HG03196 (cell line): Measurements from ENCODE around the gene IL37.
"Not testable (repeated sequence)": the region's sequence is repeated elsewhere in the genome, so short reads cannot be mapped to it uniquely, and the experiment has no call there.

Experiments
- ATAC-seq: cut with Tn5 transposase; IDR thresholded peaks from one replicate; pipeline ENCODE4 v1.9.1; 2021; ENCODE audit not compliant: unreplicated experiment

The IL37 gene

DNA sequence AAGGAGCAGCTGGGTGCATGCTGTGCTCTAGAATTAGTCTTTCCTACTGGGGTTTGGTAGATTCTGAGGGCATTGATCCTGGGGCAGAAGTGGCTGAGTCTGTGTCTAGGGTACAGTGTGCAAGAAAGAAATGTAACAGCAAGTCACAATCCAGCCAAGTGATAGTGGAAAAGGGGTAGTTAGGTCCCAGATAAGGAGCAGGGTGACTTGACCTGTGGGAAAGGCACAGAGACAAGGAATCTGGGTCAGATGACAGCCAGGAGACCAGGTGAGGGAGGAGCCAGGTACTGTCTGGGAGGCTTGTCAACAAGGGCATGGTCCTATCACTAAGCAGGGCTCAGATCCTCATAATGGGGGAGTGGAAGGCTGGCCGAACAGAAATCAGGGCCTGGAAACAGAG is 8.1 kb downstream of the IL37 start:
- ATAC-seq, result no peak

DNA sequence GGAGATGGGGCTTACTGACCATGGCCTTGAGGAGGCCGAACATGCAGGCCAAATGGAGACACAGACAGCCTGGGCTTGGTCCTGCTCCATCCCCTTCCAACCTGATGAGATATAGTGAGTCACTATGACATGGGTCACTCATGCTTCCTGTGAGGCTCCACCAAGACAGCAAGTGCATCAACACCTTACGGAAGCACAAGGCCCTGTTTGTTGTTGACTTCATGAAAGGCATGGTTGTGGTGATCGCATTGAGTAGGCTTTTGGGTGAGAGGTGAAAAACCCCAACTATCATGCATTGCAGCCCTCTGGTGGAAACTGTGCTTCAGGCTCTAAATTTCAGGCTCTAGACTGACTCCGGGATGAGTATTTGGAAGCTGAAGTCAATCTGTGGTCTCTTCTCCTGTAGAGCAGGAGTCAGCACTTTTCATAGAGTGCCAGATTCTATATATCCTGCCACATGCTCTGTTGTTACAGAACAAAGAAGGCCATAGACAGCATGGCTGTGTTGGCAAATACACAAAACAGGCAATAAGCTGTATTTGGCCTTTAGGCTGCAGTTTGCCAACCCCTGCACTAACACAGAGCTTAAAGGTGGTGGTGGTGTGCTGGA is 10.1 kb downstream of the IL37 start:
- no peak for ATAC-seq

DNA sequence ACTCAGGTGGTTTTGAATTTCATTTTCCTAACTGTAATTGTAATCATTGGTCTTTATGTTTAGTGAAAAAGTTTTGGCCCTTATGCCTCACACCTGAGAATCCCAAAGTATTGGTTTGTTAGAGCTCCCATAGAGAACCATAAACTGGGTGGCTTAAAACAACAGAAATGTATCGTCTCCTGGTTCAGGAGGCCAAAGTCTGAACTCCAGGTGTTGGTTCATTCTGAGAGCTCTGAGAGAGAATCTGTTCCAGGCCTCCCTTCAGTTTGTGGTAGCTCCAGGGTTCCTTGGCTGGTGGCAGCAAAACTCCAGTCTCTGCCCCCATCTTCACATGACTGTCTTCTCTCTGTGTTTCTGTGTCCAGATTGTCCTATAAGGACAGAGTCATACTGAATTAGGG is 11.0 kb downstream of the IL37 start:
- ATAC-seq, result no peak

DNA sequence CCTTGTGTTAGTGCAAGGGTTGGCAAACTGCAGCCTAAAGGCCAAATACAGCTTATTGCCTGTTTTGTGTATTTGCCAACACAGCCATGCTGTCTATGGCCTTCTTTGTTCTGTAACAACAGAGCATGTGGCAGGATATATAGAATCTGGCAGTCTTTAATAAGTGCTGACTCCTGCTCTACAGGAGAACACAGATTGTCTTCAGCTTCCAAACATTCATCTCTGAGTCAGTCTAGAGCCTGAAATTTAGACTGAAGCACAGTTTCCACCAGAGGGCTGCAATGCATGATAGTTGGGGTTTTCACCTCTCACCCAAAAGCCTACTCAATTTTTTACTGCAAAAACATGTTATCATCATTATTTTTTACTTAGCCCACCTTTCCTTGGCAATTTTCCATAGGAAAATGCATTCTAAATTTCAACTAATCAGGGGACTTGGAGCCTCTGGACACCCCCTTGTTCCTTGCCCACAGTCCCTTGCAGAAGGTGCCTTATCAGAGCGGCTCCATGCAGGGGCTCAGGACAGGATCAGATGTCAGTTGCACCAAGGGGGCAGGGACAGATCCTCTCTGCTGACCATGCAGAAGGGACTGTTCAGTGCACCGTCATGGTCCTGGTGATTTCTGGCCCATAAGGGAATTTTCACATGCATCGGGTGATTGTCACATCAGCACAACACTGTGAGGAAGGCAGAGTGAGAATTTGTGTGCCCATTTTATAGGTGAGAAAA is 12.4 kb downstream of the IL37 start:
- ATAC-seq, result no peak

DNA sequence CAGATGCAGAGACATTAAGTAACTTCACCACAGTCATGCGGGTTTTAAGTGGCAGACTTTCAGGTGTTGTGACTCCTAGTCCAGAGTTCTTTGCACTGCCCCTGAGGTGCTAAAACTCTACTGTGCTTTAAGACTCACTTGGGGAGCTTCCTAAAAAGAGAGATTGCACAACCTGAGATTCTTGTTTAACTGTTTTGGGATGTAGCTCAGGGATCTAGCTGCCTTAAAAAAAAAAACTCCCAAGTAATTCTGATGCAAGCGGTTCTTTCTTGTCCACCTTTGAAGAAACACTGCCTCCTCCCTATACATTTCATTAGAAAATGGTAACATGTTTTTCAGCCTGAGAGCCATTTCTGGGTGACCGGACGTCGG is 13.0 kb downstream of the IL37 start:
- no peak for ATAC-seq

DNA sequence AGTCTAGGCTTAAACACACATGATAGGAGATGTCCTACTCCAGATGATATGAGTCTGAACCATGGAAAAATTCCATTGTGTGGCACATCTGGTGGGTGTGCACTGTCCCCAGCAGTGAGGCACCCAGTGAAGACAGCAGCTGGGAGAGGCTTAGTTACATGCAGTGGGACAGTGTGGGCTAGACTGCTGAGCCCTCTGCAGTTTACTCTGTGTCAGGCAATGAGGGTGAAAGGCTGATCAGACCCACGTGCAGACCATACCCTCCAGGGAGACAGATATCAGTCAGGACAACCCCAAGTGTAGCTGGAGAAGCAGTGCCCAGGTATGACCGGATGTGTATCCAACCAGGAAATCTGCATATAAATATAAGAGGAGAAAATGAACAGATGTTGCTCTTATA is 13.4 kb downstream of the IL37 start:
- ATAC-seq, result no peak

DNA sequence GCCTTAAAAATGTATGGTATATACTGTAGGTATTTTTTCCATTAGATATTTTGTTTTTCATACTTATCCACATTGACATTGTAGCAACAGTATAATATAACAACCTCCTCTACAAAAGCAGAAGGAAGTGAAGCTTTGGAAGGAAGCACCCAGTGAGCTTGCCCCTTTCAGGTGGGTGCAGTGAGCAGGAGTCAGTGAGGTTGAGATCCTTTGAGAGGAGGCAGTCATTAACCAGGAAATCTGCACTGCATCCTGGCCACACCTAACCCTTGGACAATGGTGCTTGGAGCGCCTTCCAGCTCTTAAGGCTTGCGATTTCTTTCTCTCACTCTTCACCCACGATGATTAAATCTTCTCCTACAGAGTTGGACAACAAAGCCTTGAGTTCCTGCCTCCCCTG is 13.9 kb downstream of the IL37 start:
- no peak for ATAC-seq

DNA sequence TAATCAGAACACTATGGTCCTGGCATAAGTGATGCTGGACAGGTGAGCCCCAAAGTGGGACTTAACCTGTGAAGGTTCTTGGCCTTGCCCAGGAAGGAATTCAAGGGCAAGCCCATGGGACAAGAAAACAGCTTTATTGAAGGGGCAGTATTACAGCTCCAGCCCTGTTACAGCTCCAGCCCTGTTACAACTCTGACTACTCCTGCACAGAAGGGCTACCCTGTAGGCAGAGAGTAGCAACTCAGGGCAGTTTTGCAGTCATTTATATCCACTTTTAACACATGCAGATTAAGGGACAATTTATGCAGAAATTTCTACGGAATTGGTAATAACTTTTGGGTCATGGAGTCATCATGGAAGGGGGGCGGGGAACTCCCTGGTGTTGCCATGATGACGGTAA is 15.7 kb downstream of the IL37 start:
- no peak for ATAC-seq

DNA sequence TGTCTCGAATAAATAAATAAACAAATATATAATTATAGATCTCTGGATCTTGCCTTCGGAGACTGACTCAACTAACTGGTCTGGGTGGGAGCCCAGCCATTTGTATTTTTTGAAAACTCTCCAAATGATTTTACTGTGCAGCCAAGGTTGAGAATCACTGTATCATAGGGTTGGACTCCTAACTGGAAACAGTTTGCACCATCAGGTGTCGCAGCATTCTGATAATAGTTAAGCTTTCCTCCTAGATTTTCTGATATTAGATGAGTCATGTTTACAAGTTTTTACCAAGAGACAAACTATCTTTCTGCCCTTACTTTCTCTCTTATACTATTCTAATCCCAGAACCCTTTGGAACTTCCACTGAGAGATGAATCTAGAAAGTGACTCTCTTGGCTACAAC is 16.8 kb downstream of the IL37 start:
- no peak for ATAC-seq

DNA sequence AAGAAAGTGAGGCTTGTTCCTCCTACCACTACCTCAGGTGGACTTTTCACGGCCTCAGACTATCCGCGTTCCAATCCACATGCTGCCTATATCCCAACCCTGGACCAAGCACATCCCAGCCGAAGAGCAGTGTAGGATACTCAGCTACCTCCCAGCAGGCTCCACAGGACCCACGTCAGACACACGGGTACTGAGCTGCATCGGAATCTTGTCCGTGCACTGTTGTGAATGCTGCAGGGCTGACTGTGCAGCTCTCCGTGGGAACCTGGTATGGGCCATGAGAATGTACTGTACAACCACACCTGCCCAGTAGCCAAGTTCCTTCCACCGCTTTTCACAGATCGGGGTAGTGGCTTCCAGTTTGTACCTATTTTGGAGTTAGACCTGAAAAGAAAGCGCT is 22.3 kb downstream of the IL37 start:
- no peak for ATAC-seq

DNA sequence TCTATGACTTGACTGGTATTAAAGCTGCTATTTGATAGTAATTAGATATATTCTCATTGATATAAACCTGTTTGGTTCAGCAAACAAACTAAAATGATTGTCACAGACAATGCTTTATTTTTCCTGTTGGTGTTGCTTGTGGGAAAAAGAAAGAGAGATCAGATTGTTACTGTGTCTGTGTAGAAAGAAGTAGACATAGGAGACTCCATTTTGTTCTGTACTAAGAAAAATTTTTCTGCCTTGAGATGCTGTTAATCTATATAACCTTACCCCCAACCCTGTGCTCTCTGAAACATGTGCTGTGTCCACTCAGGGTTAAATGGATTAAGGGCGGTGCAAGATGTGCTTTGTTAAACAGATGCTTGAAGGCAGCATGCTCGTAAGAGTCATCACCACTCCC is 23.2 kb downstream of the IL37 start:
- ATAC-seq, result not testable (repeated sequence)

DNA sequence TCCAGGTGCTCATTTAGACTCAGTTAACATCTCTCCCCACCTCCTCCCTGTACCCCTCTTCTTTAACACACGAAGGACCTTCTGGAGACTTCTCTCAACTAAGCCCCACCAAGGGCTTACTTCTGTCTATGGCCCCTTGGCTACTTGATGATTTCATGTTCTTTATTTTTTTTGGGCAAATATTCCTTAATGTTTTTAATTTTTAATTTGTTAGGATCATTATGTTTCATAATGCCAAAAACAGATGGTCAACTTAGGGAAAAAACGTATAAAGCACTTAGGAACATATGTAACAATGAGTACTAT is 25.9 kb downstream of the IL37 start:
- ATAC-seq, result no peak

DNA sequence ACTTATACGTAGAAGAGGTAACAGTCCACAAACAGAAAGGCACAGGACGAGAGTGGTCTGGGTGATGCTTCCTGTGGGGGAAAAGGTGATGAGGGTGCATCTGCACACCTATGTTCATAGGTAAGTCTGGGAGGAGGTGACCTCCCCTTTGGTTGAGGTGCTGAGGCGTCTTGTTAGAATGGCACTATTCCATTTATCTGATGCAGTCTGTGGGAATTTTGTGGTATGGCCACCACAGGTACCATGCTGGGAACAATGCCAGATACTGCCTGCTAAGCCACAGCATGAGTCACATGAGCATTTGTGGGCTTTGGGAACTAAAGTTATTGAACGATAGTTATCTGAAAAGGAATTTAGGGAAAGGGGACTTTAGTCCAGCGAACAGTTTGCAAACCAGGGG is 27.9 kb downstream of the IL37 start:
- no peak for ATAC-seq

DNA sequence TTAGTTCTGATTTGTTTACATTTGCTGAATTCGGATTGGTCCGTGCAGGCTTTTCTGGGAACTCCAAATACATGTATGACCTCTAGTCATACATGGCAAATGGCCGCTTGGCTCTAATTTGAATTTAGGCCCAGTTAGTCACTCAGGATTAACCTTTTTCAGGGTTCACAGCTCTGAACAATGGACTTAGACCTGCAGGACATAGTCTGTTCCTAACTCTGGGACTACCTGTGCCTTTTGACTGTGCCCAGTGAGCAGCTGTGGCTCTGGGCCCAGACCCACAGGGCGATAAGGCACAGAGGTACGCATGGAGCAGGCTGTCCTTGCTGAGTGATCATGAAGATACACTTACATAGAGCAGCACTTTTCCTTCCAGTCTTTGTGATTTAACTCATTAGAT is 28.5 kb downstream of the IL37 start:
- no peak for ATAC-seq

DNA sequence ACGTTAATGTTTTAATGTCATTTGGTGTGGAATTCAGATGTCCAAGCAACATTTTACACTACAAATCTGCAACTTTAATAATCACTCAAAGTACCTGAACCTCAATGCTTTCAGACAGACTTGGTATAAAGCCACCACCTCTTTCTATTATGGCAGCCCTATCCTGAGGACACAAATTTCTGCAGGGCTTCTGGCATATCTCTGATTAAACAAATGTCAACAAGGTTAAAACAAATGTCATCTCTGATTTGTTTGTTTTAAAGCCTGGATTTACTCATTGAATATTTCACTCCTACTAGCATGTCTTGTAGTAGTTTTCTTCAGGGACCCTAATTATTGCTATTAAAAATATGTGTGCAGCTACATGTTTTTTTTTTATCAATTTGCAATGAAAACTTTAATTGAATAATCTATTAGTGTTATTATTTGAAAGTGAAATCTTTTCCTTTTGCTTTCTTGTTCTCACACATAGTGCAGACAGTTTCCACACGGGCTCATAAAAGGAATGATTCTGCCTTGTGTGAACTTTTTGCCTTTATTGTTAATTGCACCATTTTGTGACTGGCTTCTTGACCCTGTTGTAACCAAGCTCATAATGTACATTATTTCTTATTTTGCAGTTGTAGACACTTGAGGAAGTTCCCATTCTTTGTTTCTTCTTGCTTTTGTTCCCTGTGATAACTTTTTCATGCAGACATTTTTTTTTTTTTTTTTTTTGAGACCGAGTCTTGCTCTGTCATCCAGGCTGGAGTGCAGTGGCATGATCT is 30.1 kb downstream of the IL37 start:
- no peak for ATAC-seq

DNA sequence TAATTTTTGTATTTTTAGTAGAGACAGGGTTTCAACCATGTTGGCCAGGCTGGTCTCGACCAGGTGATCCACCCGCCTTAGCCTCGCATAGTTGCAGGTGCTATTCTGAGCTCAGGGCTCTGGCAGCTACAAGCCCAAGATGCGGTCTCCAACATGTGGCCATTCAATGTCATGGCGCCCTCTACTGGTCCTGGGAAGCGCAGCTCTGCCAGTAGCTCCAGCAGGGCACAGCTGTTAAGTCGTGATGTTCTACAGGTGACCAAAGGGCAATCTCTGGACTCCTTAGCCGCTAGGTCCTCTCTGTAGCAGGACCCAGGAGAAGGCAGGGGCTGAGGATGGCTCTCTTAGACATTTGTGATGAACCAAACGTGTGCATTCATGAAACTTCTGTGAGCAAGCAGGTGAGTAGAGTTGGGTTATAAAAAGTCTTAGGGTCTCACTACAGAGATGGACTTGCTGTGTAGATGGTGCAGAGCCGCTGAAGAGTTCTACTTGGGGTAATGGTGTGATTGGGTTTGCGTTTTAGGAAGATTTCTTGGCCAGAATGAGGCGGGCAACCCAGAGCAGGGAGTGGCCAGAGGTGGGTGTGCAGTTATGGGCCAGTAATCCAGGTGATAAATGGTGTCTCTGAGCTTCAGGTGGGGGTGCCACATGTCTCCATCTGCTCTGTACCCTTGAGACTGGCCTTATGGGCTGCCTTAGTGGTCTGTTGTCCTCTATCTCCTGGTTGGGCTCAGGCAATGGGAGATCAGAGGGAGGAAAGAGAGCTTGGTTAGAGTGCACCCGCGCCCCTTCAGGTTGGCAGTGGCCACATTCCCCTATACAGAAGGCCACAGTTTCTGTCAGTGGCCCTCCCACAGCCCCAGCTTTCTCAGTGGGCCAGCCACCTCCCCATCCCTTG is 31.0 kb downstream of the IL37 start:
- ATAC-seq, result no peak

DNA sequence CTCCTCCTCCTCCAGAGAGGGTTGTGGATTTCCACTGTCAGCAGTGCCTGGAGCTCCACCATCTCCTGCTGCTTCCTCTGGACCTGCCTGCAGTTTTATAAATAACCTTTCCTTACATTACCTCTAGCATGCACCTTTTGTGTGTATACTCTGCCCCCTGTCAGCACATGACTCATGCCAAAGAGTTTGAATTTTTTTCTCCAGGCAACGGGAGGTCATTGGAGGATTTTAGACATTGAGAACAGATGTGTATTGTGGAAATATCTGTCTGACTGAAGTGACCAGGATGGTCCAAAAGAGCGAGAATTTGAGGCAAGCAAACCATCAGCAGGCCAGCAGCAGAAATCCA is 31.7 kb downstream of the IL37 start:
- ATAC-seq, result no peak

DNA sequence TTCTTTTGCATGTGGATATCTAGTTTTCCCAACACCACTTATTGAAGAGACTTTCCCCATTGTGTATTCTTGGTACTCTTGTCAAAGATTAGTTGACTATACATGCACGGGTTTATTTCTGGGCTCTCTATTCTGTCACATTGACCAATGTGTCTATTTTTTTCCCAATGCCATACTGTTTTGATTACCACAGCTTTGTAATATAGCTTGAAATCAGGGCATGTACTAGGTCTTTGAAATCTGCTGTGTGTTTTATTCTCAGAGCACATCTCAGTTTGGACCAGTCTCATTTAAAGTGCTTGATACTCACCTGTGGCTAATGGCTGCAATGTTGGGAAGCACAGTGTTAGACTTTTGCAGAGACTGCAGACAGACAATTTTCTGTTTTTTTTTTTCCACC is 34.0 kb downstream of the IL37 start:
- no peak for ATAC-seq

DNA sequence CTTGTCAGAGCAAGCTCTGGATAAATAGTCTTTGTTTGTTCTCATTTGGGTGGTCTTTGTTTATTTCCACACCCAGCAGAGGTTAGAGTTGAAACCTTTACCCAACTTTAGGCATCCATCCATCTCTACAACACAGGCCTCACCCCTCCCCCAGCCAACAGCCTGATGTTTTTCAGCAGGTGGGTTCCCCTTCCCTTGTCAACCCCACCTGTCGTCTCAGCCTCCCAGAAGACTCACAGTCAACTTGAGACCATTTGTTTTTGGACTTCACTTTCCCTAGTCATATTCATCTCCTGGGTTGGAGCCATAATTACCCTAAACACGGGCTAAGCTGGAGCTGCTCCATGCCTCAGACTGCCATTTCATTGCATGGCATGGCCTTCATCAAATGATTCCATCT is 35.1 kb downstream of the IL37 start:
- ATAC-seq, result no peak

DNA sequence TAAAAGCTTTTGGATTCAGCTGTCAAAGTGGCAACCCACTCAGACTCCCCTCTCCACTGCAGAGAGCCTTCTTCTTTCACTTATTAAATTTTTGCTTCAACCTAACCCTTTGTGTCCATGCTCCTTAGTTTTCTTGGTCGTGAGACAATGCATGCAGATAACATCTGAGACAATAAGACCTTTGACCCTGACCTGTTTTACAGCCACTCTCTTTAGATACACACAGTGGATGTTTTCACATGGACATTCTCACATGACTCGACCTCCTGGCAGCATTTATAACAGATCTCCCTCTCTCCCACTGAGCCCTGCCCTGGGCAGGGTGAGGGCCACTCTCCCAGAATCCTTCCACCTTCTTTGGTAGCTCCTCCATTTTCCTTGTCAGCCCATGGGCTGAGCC is 36.4 kb downstream of the IL37 start:
- ATAC-seq, result no peak

DNA sequence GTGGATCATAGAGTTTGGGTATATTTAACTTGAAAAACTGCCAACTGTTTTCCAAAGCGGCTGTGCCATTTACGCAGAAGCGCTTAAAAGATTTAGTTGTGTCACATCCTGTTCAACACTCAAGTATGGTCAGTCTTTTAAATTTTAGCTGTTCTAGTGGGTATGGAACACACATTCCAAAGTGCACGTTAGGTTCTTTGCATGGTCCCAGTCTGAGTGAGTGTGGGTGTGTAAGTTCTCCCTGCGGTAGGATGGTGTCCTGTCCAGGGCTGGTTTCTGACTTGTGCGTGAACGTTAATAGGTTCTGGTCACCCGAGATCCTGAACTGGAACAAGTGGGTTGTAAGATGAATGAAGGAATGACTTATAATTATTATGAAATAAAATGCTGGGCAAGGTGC is 38.5 kb downstream of the IL37 start:
- no peak for ATAC-seq

DNA sequence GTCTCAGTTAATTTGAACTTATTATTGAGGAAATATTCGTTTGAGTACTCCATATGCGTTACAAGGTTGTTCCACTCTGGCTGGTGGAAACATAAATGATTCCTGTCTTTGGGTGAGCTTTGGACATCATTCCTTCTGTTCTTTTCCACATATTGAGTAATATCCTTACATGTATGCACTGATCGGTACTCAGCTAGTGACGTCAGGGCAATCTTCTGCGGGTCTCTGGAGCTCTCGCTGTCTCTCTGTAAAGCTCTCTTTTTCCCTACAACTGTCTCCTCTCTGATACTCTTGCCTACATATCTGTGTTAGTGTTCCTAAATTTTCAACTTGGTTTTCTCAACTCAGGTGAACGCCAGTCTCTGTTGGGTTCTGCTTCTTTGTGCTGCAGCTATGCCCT is 43.4 kb downstream of the IL37 start:
- no peak for ATAC-seq
